Neuron (in vitro differentiated cells): ENCODE measurements around the gene HOXA1.

Source experiments
- H2AFZ ChIP-seq: one replicate; pipeline ENCODE4 v1.6.1; 2013; ENCODE audit warnings: low read depth, mild to moderate bottlenecking, inconsistent platforms, low read length, moderate library complexity
- H3K27me3 ChIP-seq: one replicate; pipeline ENCODE4 v1.6.1; 2013; ENCODE audit warnings: low read length; ENCODE audit not compliant: insufficient read depth
- H3K36me3 ChIP-seq: one replicate; pipeline ENCODE4 v1.6.1; 2013; ENCODE audit warnings: low read length; ENCODE audit not compliant: insufficient read depth
- H3K4me1 ChIP-seq: one replicate; pipeline ENCODE4 v1.6.1; 2013; ENCODE audit warnings: low read length; ENCODE audit not compliant: insufficient read depth
- H3K4me3 ChIP-seq: 2 replicates; pipeline ENCODE4 v1.5.1; 2013; ENCODE audit warnings: mild to moderate bottlenecking, low read length, moderate library complexity
- H3K9me3 ChIP-seq: one replicate; pipeline ENCODE4 v1.6.1; 2013; ENCODE audit warnings: low read length

The HOXA1 gene

GRCh38 chr7:27109466-27110185 is 13.8 kb upstream of the HOXA1 start:
- peaks cover 93% of the 10 kb centered on the region for H3K27me3 ChIP-seq
- H3K4me1 ChIP-seq, result peaks cover 5% of the 10 kb centered on the region

GRCh38 chr7:27108390-27109127 is 12.8 kb upstream of the HOXA1 start:
- no peaks in the 10 kb centered on the region for H3K36me3 ChIP-seq
- H3K9me3 ChIP-seq, result peaks cover 2% of the 10 kb centered on the region
- peaks cover 5% of the 10 kb centered on the region for H3K4me1 ChIP-seq
- H2AFZ ChIP-seq, result no peak overlapping the region
- H3K27me3 ChIP-seq, result peaks cover 97% of the 10 kb centered on the region
- H3K4me3 ChIP-seq, result no peak overlapping the region

More at GRCh38 chr7:27109466-27110185, 13.8 kb upstream of the HOXA1 start:
- Histone ChIP-seq H3K4me3 (no peak overlapping the region), H2AFZ (no peak overlapping the region), H3K36me3 (no peaks in the 10 kb centered on the region), H3K9me3 (peaks cover 2% of the 10 kb centered on the region)

- Histone ChIP-seq H3K27me3 (peaks cover 97% of the 10 kb centered on the region), H3K9me3 (peaks cover 2% of the 10 kb centered on the region), H3K36me3 (no peaks in the 10 kb centered on the region), H3K4me1 (peaks cover 5% of the 10 kb centered on the region), H3K4me3 (no peak overlapping the region), H2AFZ (no peak overlapping the region)
Observed at GRCh38 chr7:27107391-27108381, 11.9 kb upstream of the HOXA1 start.

- H2AFZ ChIP-seq, result peak overlapping the region; percentile 17
- H3K36me3 ChIP-seq, result no peaks in the 10 kb centered on the region
- H3K27me3 ChIP-seq, result peaks cover 97% of the 10 kb centered on the region
- H3K4me1 ChIP-seq, result peaks cover 5% of the 10 kb centered on the region
- peaks cover 2% of the 10 kb centered on the region for H3K9me3 ChIP-seq
- H3K4me3 ChIP-seq, result no peak overlapping the region
Observed at GRCh38 chr7:27106901-27107240, 11.1 kb upstream of the HOXA1 start.

GRCh38 chr7:27106181-27106900 is 10.5 kb upstream of the HOXA1 start:
- H3K4me1 ChIP-seq, result peaks cover 5% of the 10 kb centered on the region
- no peak overlapping the region for H3K4me3 ChIP-seq
- H2AFZ ChIP-seq, result peak overlapping the region; percentile 17
- H3K36me3 ChIP-seq, result no peaks in the 10 kb centered on the region
- H3K9me3 ChIP-seq, result peaks cover 2% of the 10 kb centered on the region
- peaks cover 97% of the 10 kb centered on the region for H3K27me3 ChIP-seq

GRCh38 chr7:27105301-27106031 is 9.7 kb upstream of the HOXA1 start:
- no peak overlapping the region for H3K4me3 ChIP-seq
- H3K27me3 ChIP-seq, result peaks cover 97% of the 10 kb centered on the region
- H3K4me1 ChIP-seq, result peaks cover 5% of the 10 kb centered on the region
- no peaks in the 10 kb centered on the region for H3K36me3 ChIP-seq
- H2AFZ ChIP-seq, result no peak overlapping the region
- H3K9me3 ChIP-seq, result no peaks in the 10 kb centered on the region

- Histone ChIP-seq H3K4me3 (no peak overlapping the region), H3K4me1 (peaks cover 5% of the 10 kb centered on the region), H3K27me3 (peaks cover 97% of the 10 kb centered on the region), H2AFZ (no peak overlapping the region), H3K36me3 (no peaks in the 10 kb centered on the region), H3K9me3 (no peaks in the 10 kb centered on the region)
Observed at GRCh38 chr7:27104341-27105058, 8.7 kb upstream of the HOXA1 start.

GRCh38 chr7:27103489-27104226 is 7.9 kb upstream of the HOXA1 start:
- no peak overlapping the region for H3K4me3 ChIP-seq
- H3K4me1 ChIP-seq, result peaks cover 5% of the 10 kb centered on the region
- no peaks in the 10 kb centered on the region for H3K36me3 ChIP-seq
- H3K27me3 ChIP-seq, result peaks cover 97% of the 10 kb centered on the region
- no peaks in the 10 kb centered on the region for H3K9me3 ChIP-seq
- H2AFZ ChIP-seq, result no peak overlapping the region

GRCh38 chr7:27102581-27103442 is 7.0 kb upstream of the HOXA1 start, which contains the start of gene HOXA2:
HOXA2 (minus strand) TSS chr7:27102683; CDS start chr7:27102500, 183 bp downstream.
- Histone ChIP-seq H3K9me3 (no peaks in the 10 kb centered on the region), H3K4me3 (no peak within 1 kb of the TSS), H2AFZ (no peak within 1 kb of the TSS), H3K4me1 (peaks cover 5% of the 10 kb centered on the region), H3K36me3 (no peaks in the 10 kb centered on the region), H3K27me3 (peaks cover 97% of the 10 kb centered on the region)

GRCh38 chr7:27101957-27102580 is 6.3 kb upstream of the HOXA1 start:
- H3K36me3 ChIP-seq, result no peaks in the 10 kb centered on the region
- H3K27me3 ChIP-seq, result peaks cover 97% of the 10 kb centered on the region
- no peak overlapping the region for H2AFZ ChIP-seq
- H3K9me3 ChIP-seq, result no peaks in the 10 kb centered on the region
- peaks cover 5% of the 10 kb centered on the region for H3K4me1 ChIP-seq
- no peak overlapping the region for H3K4me3 ChIP-seq
